Activated T-helper 9 cell treated with anti-CD3 and anti-CD28 coated beads, Interleukin-2, amount 50 U/mL, for 16 hours (primary cell): Measurements from ENCODE around the gene POLD2.
"Not testable (repeated sequence)": the region's sequence is repeated elsewhere in the genome, so short reads cannot be mapped to it uniquely, and the experiment has no call there.

ENCODE experiments used
- DNase-seq: peaks from one replicate; pipeline ENCODE4 v3.0.0-alpha.2; 2020; ENCODE audit warnings: low read depth

The POLD2 gene

DNA sequence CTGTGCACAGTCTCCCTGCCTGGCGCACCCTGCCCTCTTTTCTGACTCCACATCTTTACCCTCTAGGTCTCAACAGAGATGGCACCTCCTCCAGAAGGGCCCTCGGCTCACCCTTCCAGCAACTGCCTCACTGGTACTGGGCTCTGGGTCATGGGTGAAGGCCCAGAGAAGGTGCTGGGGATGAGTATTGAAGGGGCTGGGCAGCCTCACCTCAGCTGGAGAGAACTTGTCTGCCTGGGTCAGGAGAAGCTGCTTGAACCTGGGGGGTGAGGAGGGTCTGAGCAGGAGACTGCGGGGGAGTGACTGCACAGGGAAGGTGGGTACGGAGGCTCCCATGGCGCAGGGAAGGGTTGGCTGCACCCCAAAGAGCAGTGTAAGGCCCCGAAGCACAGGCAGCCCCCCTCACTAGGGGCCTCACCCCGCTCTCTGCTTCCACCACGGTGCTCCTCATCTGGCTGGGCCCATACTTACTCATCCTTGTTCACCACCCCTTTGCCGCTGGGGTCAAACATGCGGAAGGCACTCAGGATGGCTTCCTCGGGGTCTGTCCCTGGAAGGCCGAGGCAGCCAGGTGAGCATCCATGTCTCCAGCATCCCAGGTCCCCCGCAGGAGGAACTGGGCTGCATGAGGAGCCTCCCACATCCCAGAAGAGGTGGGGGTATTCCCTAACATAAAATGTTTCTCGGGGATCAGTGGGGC, 16.1 kb upstream of the POLD2 start:
- no peak for DNase-seq

DNA sequence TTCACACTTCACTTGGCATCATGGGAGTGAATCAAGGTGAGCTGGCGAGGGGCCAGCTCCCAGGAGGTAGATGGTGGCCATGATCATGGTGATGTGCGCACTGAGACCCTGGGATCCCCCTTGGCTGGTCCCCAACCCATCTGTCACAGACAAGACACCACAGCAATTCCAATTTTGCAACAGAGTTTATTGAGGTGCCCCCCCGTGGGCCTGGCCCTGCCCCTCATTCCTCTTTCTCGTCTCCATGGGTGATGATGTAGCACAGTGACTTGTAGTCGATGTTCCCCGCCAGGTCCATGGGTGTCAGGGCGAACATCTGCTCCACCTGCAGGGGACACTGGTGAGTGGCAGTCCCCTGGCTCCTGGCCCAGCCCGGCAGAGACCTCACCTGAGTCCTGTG, 15.3 kb upstream of the POLD2 start:
- no peak for DNase-seq

DNA sequence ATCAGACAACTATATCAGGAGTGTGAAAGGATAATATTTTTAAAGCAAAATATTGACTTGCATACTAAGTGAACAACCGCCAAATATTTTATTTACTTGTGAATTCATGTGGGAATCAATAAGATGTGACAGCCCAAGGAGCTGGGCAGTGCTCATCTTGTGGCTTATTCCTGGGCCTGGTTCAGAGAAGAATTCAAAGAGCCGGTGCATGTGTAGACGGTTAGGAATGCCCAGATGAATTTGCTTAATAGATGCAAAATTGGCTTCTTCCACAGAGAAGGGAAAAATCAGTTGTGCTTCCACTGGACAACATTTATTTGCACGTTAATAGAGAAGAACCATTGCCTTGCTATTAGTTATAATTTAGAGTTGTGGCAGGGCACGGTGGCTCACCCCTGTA, 13.4 kb upstream of the POLD2 start:
- DNase-seq = no peak

DNA sequence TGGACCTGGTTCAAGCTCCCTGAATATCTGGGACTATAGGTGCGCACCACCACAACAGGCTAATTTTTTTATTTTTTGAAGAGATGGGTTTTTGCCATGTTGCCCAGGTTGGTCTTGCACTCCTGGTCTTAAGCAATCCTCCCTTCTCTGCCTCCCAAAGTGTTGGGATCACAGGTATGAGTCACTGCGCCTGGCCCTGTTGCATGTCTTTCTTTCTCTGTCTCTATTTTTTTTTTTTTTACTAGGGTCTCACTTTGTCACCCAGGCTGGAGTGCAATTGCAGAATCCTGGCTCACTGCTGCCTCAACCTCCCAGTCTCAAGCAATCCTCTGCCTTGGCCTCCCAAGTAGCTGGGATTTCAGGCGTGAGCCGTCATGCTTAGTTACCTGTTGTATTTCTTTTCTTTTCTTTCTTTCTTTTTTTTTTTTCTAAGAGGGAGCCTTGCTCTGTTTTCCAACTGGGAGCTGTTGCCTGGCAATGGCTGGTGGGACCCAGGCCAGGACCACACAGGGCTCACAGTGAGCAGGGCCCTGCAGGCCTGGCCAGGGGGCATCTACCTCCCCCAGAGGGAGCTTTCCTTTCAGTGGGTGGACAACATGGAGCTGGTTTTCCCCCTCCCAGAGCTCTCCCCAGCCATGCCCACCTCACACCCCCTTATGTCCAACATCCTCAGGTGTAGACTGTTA, 11.7 kb upstream of the POLD2 start:
- DNase-seq = no peak

DNA sequence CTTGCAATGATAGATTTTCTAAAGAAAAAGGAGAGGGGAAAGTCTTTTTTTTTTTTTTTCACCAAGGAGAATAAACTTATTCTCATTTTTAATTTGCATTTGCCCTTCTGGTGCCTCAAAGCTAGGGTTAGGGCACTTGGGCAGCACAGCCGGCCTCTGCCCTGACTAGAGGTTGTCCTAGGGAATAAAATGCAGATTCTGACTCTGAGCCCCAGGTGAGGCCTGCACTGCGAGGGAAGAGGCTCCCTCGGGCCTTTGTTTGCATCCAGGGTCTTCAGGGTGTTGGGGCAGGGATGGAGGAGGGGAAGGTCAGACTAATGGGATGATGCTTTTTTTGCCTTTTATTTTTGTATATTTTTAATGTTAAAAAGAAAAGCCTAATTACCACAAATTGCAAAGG, 9.9 kb upstream of the POLD2 start:
- no peak for DNase-seq

DNA sequence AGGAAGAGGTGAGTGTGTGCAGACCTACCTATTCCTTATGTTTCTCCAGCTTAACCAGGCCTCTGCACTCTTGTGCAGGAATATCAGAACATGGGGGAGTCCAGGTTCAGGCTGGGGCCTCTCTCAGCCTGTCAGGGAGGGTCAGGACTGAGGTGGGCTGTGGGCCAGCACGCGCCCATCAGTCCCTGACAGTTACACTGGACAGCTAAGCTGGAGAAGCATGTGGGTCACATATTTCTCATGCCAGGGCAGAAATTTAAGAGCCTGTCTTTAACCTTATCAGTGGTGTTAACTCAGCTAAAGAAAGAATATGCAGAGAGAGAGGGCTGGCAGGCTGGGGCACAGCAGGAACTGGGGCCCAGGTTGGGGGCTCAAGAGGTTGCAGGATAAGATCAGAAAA, 8.7 kb upstream of the POLD2 start:
- DNase-seq = no peak

DNA sequence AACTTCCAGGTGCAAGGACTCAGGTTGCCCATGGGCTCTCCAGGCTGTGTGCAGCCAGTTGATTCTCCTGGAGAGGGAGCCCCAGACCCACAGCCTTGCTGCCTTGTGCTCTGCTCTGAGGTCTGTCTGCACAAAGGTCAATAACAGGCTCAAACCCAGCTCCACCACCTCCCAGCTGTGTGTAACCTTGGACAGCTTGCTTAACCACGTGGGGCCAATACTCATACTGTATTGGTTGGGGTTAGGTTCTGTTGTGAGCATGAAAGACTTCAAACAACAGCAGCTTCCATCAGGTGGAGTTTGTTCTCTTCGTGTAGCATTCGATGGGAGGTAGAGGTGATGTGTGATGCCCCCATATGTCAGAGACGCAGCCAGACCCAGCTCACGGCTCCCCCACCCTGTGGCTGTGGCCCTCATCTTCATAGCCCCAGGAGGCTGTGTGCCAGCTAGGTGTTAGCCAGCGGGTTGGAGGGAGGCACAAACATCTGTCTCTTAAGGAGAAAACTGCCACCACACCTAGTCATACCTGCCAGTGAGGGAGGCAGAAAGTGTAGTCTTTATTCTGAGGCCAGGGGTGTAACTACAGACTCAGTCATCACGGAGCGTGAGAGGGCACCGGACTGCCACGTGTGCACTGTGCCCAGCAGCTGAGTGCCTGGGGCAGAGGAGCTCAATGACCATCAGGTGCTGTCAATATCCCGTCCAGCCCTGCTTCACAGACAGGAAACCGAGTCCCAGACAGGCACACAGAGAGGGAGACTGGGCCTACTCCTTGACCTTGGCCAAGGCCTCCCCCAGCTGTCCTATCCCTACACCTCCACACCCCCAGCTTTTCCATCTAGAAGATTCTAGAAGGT, 8.1 kb upstream of the POLD2 start:
- no peak for DNase-seq

DNA sequence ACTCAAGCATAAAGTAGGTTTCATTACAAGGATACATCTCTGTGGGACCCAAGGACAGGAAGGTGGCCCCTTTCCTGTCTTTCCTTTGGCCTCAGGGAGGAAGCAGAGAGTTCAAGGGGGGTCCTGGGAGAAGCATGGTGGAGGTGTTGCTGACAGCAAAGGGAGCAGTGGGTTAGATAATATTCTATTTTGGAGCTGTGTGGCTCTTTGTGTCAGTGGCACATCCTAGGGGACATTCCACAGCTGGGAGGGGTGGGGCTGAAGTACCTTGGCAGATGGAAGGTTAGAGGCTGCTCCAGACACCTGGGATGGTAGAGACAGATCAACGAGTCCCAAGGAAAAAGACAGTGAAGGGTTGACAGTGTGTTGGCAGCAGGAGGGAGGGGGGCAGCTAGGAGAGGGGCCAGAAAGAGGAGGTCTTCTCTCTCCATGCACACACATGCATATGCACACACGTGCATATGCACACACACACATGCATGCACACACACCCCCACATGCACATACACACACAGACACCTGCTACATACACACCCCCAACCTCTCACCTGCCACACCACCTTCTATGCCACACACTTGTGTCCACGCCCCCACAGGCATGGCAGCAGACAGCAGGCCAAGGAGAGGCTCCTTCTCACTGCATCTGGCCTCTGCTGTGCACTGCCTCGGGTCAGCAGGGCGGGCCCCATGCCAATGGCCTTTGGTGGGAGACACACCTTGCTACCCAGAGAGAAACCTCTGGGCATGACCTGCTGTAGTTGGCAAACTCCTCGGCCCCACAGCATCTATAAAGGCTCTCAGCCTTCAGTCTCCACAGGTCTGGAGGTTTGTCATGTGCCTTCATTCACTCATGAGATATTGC, 5.6 kb upstream of the POLD2 start:
- DNase-seq = no peak

DNA sequence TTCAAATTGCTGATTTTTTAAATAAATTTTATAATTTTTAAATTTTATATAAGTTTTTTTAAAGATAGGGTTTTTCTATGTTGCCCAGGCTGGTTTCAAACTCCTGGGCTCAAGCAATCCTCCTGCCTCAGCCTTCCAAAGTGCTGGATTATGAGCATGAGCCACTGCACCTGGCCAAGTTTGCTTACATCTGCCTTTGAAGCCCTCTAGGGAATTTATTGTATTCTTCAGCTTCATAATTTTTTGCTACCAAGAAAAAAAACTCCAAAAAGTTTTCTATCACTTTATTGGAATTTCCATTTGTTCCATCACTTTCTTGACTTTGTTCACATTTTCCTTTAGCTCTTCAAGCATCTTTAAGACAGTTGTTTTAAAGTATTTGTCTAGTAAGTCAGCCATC, 3.8 kb upstream of the POLD2 start:
- DNase-seq = no peak

DNA sequence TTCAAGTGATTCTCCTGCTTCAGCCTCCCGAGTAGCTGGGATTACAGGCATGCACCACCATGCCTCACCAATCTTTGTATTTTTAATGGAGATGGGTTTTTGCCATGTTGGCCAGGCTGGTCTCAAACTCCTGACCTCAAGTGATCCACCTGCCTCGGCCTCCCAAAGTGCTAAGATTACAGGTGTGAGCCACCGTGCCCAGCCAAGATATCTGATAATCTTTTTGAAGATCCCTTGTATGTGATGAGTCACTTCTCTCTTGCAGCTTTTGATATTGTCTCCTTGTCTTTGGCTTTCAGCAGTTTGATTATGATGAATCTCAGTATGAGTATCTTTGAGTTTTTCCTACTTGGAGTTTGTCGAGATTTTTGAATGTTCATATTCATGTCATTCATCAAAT, 3.2 kb upstream of the POLD2 start:
- not testable (repeated sequence) for DNase-seq

DNA sequence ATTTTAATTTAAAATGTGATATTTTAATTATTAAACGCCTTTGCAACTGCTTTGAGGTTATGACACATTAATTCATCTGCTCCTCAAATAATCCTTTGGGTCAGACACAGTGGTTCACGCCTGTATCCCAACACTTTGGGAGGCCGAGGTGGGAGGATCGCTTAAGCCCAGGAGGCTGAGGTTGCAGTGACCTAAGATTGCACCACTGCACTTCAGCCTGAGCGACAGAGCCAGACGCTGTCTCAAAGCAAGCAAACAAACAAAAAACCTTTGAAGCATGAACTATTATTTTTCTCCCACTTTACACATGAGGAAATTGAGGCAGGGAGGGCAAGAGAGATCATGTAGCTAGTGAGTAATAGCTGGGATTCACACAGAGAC, 1.5 kb upstream of the POLD2 start:
- DNase-seq = no peak

DNA sequence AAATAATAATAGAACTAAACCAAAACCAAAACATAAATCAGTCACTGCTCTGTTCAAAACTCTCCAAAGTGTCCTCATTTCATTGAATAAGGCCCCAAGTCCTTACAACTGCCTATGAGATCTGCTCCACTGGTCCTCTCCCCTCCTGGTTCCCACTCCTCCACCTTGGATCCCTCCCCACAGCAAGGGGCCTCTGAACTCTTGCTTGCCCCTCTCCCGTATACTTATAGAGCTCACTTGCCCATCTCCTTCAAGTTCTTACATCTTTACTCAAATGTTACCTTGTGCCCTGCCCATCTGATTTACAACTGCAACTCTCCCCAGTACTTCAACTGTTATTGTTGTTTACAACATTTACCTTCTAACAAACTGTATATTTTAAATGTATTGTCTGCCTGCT, 819 bp downstream of the POLD2 start:
- no peak for DNase-seq

DNA sequence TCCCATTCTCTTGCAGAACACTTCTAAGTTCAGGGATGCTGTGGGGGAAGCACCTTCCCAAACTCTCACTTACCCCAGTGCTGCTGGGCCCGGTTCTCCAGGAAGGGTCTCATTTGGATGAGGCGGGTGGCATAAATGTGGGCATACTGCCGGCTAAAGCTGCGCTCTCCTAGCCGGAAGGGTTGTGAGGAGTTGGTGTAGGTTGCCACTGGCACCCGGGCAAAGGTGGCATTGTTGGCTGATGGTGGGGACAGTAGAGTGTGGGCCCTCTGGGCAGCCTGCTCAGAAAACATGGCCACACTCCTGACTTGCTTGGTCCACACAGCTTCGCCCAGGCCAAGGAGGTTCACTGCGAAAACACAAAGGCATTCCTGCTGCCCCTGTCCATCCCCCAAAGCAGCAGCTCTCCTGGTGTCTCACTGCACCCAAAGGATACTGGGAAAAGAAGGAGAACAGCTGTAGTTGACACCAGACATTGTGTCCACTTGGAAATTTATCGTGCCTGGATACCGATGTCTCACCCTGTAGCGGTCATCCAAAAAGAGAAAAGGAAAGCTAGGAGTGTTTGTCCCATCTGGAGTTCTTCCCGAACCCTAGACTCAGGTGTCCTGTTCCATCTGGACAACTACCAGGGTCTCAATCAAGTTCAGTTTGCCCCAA, 1.5 kb downstream of the POLD2 start:
- DNase-seq = no peak

DNA sequence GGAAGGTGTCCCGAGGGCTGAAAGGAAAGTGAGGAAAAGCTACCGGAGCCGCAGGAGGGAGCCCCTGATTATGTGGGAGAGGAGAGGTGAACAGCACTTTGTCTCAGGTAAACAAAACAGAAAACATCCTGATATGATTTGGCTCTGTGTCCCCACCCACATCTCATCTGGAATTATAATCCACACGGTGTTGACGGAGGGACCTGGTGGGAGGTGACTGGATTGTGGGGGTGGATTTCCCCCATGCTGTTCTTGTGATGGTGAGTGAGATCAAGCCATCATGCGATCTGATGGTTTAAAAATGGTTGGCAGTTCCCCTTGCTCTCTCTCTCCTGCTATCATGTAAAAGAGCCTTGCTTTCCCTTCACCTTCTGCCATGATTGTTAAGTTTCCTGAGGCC, 3.0 kb downstream of the POLD2 start:
- no peak for DNase-seq

DNA sequence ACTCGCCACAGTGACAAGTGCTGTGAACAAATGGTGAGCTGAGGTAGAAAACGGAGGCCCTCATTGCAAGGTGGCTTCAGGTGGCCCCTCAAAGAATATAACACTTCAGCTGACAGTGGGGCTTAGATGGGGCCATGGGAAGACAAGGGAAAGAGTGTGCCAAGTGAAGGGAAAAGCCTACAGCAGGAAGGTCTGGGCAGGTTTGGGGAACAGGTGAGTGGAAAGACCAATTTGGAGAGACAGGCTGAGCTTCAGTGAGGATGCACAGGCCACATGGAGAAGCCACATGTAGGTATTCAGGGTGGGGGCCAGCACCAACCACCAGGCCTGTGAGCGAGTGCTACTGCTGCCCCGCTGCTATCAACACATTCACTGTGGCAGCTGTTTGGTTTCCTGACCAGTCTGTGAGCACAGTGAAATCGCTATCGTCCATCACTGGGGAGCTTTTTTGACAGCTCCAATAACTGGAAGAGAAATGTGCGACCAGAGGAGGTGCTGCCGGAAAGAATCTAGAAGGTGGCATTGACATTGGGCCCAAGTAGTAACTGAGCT, 3.4 kb downstream of the POLD2 start:
- DNase-seq = no peak

DNA sequence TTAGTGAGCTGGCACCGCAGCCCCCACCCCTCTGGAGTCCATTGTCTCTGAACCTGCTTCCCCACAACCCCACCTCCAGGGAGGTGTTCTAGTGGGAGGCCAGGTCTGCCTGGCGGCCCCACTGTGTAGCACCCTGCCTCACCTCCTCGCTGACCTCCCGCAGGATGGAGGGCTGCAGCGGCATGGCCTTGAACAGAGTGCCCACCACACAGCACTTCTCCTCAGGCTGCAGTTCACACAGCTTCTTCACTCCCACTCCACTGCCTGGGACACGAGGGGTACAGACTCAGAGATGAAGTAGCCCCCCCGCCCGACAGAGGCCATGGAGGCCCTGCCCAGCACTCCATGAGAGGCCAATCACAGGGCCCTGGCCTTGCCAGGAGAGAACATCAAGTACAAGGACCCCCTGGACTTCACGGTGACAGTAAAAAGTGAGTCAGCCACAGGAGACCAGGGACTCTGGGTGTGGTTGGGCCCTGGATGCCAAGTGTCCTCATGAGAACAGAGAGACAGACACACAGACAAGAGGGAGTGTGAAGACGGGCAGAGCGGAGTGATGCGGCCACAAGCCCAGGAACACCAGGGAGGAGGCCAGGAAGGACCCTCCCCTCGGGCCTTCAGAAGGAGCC, 5.4 kb downstream of the POLD2 start:
- DNase-seq = no peak

DNA sequence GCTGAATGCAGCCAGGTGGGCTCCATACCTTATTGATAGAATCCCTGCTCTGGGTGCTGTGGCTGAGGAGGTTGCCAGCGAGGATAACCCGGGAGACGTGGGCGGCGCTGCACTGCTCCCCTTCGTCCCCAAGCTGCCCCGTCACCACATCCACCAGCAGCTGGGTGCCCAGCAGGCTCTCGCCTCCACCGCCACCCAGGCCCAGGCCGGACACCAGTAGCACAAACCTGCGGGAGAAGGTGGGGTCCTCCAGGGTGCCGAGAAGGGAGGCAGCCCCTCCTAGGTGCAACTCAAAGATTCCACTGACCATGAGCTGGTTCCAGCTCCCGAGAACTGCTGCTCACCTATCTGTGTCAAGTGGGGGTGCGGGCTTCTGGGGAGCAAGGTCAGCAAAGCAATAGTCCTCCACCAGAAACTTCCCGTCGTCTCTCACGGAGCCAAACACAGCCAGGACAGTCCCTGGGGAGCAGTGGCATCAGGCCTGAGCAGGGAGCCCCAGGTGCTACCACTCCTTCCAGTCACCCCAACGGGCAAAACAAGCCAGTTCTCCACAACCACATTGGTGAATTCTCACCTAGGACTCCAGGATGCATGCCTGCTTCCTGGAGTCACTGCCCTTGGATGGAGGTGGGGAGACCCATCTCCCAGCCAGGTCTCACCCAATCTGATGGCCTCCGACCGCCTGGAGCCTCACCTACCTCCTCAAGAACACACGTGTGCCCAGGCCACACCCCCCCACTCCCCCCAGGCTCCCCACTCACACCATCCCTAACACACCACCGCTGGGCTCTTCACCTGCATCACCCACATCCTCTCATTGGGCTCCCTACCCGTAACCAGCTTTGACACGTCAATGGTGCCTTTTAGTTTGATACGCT, 6.3 kb downstream of the POLD2 start:
- DNase-seq = no peak

DNA sequence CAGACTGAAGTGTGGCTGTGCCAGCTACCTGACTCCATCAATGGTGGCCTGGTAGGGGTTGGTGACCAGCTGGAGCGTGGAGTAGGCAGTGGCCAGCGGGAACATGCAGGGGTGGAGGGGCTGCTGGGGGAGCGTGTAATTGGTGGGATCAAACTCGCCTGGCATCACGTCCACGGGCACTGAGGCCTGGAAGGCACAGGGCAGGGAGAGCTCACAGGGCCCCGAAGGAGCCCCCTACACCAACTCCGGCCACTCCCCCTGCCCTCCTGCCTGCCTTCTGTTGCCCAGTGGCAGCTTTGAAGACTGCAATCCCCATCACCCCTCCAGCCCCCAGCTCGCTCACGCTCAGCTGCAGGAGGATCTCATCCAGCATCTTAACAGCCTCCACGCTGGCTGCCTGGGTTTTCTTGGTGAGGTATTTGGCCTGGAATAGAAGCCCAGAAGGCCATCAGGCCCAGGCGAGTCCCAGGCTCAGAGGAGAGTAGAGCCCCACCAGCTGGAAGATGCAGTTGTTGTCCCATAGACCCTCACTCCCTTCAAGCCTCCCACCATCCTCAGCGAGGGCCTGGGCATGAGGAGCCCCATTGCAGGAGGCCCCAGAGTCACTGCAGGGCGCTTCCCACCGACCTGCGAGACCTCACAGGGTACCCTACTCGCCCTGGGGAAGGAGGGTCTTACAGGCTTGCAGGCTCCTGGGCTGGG, 7.1 kb downstream of the POLD2 start:
- DNase-seq = no peak
